HAP-1 (cell line): ENCODE data around the gene EFNA2.

Source experiments
- DNase-seq, 2 experiments: peaks; one replicate each; pipeline ENCODE4 v3.0.0-alpha.2; 2016 to 2020; ENCODE audit warnings: low spot score in 2 of 2
- H3K27me3 ChIP-seq: fragments of 250-450 bp; sonication (Bioruptor Pico); 2 replicates; pipeline ENCODE4 v1.5.1; 2020; ENCODE audit warnings: low read depth, mild to moderate bottlenecking, moderate library complexity
- H3K36me3 ChIP-seq: fragments of 250-450 bp; sonication (Bioruptor Pico); replicated peaks from 2 replicates; pipeline ENCODE4 v1.5.1; 2020; ENCODE audit warnings: mild to moderate bottlenecking
- H3K4me1 ChIP-seq: fragments of 250-450 bp; sonication (Bioruptor Pico); 2 replicates; pipeline ENCODE4 v1.5.1; 2020; ENCODE audit warnings: mild to moderate bottlenecking
- H3K4me3 ChIP-seq: fragments of 250-450 bp; sonication (Bioruptor Pico); 2 replicates; pipeline ENCODE4 v1.5.1; 2020; ENCODE audit warnings: mild to moderate bottlenecking, moderate library complexity
- H3K9me3 ChIP-seq: fragments of 250-450 bp; sonication (Bioruptor Pico); 2 replicates; pipeline ENCODE4 v1.5.1; 2020; ENCODE audit warnings: mild to moderate bottlenecking, moderate library complexity
- in situ Hi-C: fragments of 300-500 bp; cut with MboI; formaldehyde crosslinking; loops from 3 replicates; pipeline ENCODE4 v1.14.3; 2020; ENCODE audit warnings: low sequenced_read_pairs, inconsistent platforms, mixed read lengths

Gene EFNA2

GRCh38 chr19:1283917-1284292 lies 1.8 kb upstream of the EFNA2 start:
- Histone ChIP-seq H3K27me3 (no peaks in the 10 kb centered on the region), H3K36me3 (peaks cover 14% of the 10 kb centered on the region), H3K9me3 (no peaks in the 10 kb centered on the region), H3K4me3 (no peak overlapping the region), H3K4me1 (peaks cover 7% of the 10 kb centered on the region; the same call in 1 of the 2 replicates)
- DNase-seq = no peak
- in situ Hi-C loops = loop anchor here (5.0 kb wide), 1 partner anchor 98 kb away; the partner anchor contains the start of gene NDUFS7

GRCh38 chr19:1284293-1284978 lies 1.2 kb upstream of the EFNA2 start:
- Histone ChIP-seq H3K4me1 (peaks cover 7% of the 10 kb centered on the region; the same call in 1 of the 2 replicates), H3K27me3 (no peaks in the 10 kb centered on the region), H3K9me3 (no peaks in the 10 kb centered on the region), H3K36me3 (peaks cover 9% of the 10 kb centered on the region), H3K4me3 (no peak overlapping the region)
- DNase-seq = no peak
- in situ Hi-C loops = loop anchor here (5.0 kb wide), 1 partner anchor 98 kb away; the partner anchor contains the start of gene NDUFS7

GRCh38 chr19:1284979-1285736 lies 515 bp upstream of the EFNA2 start:
- DNase-seq = no peak
- peaks cover 2% of the 10 kb centered on the region for H3K36me3 ChIP-seq
- H3K4me1 ChIP-seq = peaks cover 7% of the 10 kb centered on the region; the same call in 1 of the 2 replicates
- H3K27me3 ChIP-seq = no peaks in the 10 kb centered on the region
- no peaks in the 10 kb centered on the region for H3K9me3 ChIP-seq
- no peak overlapping the region for H3K4me3 ChIP-seq
- in situ Hi-C loops = loop anchor here (5.0 kb wide), 1 partner anchor 97 kb away; the partner anchor contains the start of gene NDUFS7

GRCh38 chr19:1286487-1287353 lies 1.0 kb downstream of the EFNA2 start:
- Histone ChIP-seq H3K9me3 (no peaks in the 10 kb centered on the region), H3K4me1 (peaks cover 7% of the 10 kb centered on the region; the same call in 1 of the 2 replicates), H3K27me3 (no peaks in the 10 kb centered on the region), H3K4me3 (peak overlapping the region; percentile 54), H3K36me3 (no peaks in the 10 kb centered on the region)
- DNase-seq = no peak
- in situ Hi-C loops = no loop called here

GRCh38 chr19:1287354-1288225 lies 1.9 kb downstream of the EFNA2 start:
- H3K9me3 ChIP-seq = no peaks in the 10 kb centered on the region
- peaks cover 7% of the 10 kb centered on the region; the same call in 1 of the 2 replicates for H3K4me1 ChIP-seq
- no peaks in the 10 kb centered on the region for H3K36me3 ChIP-seq
- H3K4me3 ChIP-seq = peak overlapping the region; percentile 54
- DNase-seq = no peak
- H3K27me3 ChIP-seq = no peaks in the 10 kb centered on the region
- in situ Hi-C loops = no loop called here

GRCh38 chr19:1288226-1288612 lies 2.5 kb downstream of the EFNA2 start:
- Histone ChIP-seq H3K36me3 (no peaks in the 10 kb centered on the region), H3K27me3 (no peaks in the 10 kb centered on the region), H3K4me1 (peaks cover 7% of the 10 kb centered on the region; the same call in 1 of the 2 replicates), H3K9me3 (no peaks in the 10 kb centered on the region), H3K4me3 (no peak overlapping the region)
- DNase-seq = no peak
- in situ Hi-C loops = no loop called here

- no peaks in the 10 kb centered on the region for H3K36me3 ChIP-seq
- no peak overlapping the region for H3K4me3 ChIP-seq
- H3K9me3 ChIP-seq = no peaks in the 10 kb centered on the region
- H3K4me1 ChIP-seq = peaks cover 7% of the 10 kb centered on the region; the same call in 1 of the 2 replicates
- H3K27me3 ChIP-seq = no peaks in the 10 kb centered on the region
- in situ Hi-C loops = no loop called here
- no peak for DNase-seq
Measured at GRCh38 chr19:1288833-1289685, 3.4 kb downstream of the EFNA2 start.

- no peak for DNase-seq
- Histone ChIP-seq H3K36me3 (no peaks in the 10 kb centered on the region), H3K27me3 (no peaks in the 10 kb centered on the region), H3K9me3 (no peaks in the 10 kb centered on the region), H3K4me1 (peaks cover 7% of the 10 kb centered on the region; the same call in 1 of the 2 replicates), H3K4me3 (no peak overlapping the region)
- in situ Hi-C loops = no loop called here
Measured at GRCh38 chr19:1289686-1290025, 4.0 kb downstream of the EFNA2 start.

- no peak overlapping the region for H3K4me3 ChIP-seq
- H3K27me3 ChIP-seq = no peaks in the 10 kb centered on the region
- no peaks in the 10 kb centered on the region for H3K36me3 ChIP-seq
- no peak for DNase-seq
- in situ Hi-C loops = no loop called here
- peaks cover 8% of the 10 kb centered on the region; the same call in 1 of the 2 replicates for H3K4me1 ChIP-seq
- H3K9me3 ChIP-seq = no peaks in the 10 kb centered on the region
Measured at GRCh38 chr19:1290196-1290702, 4.6 kb downstream of the EFNA2 start.

- DNase-seq = no peak
- H3K36me3 ChIP-seq = no peaks in the 10 kb centered on the region
- in situ Hi-C loops = no loop called here
- no peak overlapping the region for H3K4me3 ChIP-seq
- H3K4me1 ChIP-seq = peaks cover 11% of the 10 kb centered on the region; the same call in 1 of the 2 replicates
- H3K9me3 ChIP-seq = no peaks in the 10 kb centered on the region
- no peaks in the 10 kb centered on the region for H3K27me3 ChIP-seq
Measured at GRCh38 chr19:1290703-1291651, 5.3 kb downstream of the EFNA2 start.

- Histone ChIP-seq H3K4me1 (peaks cover 10% of the 10 kb centered on the region; the same call in 1 of the 2 replicates), H3K9me3 (no peaks in the 10 kb centered on the region), H3K36me3 (no peaks in the 10 kb centered on the region), H3K27me3 (no peaks in the 10 kb centered on the region), H3K4me3 (no peak overlapping the region)
- in situ Hi-C loops = no loop called here
- DNase-seq = no peak
Measured at GRCh38 chr19:1291761-1292418, 6.2 kb downstream of the EFNA2 start.
